ENCODE results near the gene MAP4K1. TPM values are rescaled to one million over a fixed set of nuclear protein-coding genes. Genes with fewer than 3 reads are reported as not detected.

Gene MAP4K1
- polyA plus RNA-seq, 2 of the 4 experiments (the other 2 are of a cell fraction): 1.2 to 2.6 TPM

DNA sequence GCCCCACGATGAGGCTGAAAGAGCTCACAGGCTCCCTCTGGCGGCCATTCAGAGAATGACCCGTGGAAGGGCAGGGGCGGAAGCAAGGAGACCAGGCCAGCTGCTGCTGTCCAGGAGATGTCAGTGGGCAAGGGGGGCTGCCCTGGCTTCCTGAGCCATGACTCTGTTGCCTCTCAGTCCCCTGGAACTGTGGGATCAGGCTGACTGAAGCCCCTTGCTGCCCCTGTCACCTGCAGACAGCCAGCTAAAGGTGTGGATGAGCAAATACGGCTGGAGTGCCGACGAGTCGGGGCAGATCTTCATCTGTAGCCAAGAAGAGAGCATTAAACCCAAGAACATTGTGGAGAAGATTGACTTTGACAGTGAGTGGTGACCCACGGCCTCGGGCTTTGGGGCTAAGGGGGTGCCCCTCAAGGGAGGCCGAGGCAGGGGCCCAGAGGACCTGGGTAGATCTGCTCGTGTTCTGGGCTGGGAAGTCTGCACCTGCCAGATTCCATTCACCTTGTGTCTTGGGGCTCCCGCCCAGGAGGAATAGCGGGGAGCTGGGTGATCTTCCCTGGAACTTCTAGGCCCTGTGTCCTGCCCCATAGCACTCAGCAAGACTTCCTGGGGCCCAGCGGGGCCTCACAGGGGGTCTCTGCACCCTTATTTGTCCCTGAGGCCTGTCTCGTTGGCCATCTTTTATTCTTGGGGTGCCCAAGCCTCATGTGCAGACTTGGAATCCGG lies 17.2 kb upstream of the MAP4K1 start (continued):
- TF ChIP-seq TFCP2L1 (CRISPR knock-in tag; IDR thresholded peaks at IDR 0.05) (peak; percentile 12; the same call in 1 of the 2 replicates), FOSL2 (IDR thresholded peaks at IDR 0.05) (no peak), FOSL2 (CRISPR knock-in tag; IDR thresholded peaks at IDR 0.05) (peak; percentile 25; the same call in 1 of the 2 replicates), POLR2AphosphoS2 (conservative IDR thresholded peaks at IDR 0.05; ENCODE audit: low read length) (no peak), MAFK (IDR thresholded peaks at IDR 0.05; ENCODE audit: partially characterized antibody) (no peak), RAD21 (conservative IDR thresholded peaks at IDR 0.05 in 1 of 2, IDR thresholded peaks at IDR 0.05 in 1 of 2) (peak; percentile 82 to 88), JUN (IDR thresholded peaks at IDR 0.05) (0 out of 5 replicates have a peak, but pooled peaks of 1 of the 2 experiments have one; percentile 11), HDAC2 (IDR thresholded peaks at IDR 0.05) (no peak), TP53 (CRISPR knock-in tag; IDR thresholded peaks at IDR 0.05) (peak; percentile 47; the same call in 1 of the 2 replicates), RARB (CRISPR knock-in tag; IDR thresholded peaks at IDR 0.05) (no peak), NPAS2 (CRISPR knock-in tag; IDR thresholded peaks at IDR 0.05; ENCODE audit: borderline replicate concordance) (no peak)
- TF ChIP-seq, protein P1, sequence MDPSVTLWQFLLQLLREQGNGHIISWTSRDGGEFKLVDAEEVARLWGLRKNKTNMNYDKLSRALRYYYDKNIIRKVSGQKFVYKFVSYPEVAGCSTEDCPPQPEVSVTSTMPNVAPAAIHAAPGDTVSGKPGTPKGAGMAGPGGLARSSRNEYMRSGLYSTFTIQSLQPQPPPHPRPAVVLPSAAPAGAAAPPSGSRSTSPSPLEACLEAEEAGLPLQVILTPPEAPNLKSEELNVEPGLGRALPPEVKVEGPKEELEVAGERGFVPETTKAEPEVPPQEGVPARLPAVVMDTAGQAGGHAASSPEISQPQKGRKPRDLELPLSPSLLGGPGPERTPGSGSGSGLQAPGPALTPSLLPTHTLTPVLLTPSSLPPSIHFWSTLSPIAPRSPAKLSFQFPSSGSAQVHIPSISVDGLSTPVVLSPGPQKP (IDR thresholded peaks at IDR 0.05; ENCODE audit: low read depth, low read length): no peak
- TF ChIP-seq, protein P2, sequence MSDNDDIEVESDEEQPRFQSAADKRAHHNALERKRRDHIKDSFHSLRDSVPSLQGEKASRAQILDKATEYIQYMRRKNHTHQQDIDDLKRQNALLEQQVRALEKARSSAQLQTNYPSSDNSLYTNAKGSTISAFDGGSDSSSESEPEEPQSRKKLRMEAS (IDR thresholded peaks at IDR 0.05): peak; percentile 63
- TF ChIP-seq, protein P3, sequence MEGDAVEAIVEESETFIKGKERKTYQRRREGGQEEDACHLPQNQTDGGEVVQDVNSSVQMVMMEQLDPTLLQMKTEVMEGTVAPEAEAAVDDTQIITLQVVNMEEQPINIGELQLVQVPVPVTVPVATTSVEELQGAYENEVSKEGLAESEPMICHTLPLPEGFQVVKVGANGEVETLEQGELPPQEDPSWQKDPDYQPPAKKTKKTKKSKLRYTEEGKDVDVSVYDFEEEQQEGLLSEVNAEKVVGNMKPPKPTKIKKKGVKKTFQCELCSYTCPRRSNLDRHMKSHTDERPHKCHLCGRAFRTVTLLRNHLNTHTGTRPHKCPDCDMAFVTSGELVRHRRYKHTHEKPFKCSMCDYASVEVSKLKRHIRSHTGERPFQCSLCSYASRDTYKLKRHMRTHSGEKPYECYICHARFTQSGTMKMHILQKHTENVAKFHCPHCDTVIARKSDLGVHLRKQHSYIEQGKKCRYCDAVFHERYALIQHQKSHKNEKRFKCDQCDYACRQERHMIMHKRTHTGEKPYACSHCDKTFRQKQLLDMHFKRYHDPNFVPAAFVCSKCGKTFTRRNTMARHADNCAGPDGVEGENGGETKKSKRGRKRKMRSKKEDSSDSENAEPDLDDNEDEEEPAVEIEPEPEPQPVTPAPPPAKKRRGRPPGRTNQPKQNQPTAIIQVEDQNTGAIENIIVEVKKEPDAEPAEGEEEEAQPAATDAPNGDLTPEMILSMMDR (IDR thresholded peaks at IDR 0.05): peak; percentile 99

DNA sequence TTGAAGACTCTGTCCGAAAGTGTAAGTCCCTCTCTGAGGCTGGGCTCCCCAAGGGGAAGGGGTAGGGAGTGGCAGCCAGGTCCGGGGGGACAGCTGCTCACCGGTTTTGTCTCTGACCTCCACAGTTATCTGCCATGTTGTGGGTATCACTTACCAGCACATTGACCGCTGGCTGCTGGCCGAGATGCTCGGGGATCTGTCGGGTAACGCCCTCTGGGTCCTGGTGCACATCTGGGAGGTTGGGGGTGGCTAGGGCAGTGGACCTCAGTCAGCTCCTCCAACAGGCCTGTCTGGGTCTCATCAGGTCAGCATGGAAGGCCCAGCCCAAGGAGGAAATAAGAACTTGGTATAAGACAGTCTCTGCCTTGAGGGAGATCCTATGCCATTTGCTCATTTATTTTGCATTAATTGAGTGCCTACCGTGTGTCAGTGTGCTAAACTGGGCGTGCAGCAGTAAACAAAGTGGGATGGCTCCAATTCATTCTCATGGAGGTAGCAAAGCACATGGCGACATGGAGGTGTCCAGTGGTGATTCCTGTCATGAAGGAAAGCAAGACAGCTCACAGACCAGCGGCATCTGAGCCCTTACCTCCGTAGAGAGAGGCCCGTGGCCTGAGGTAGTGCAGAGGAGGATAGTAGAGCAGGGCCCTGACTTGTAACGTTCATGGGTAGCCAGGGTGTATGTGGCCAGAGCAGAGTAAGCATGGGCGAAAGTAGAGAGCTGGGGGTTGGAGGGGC lies 14.9 kb upstream of the MAP4K1 start:
- peak; percentile 54 for FAIRE-seq
- CTCF ChIA-PET: interaction anchor here (0.6 to 11.7 kb wide), 16 partner anchors 7 to 297 kb away, joined by 3 to 172 read pairs (median 44); partner anchors contain the start of genes ACTN4, EIF3K, FAM98C and MAP4K1
- no peak overlapping the region for H3K4me3 ChIP-seq
- H3K4me2 ChIP-seq: peak overlapping the region; percentile 69; the same call in 2 of the 3 replicates
- H3K27ac ChIP-seq: peak overlapping the region; percentile 63 to 81
- peaks cover 64% of the 10 kb centered on the region for H3K4me1 ChIP-seq
- WGBS (ENCODE audit: missing lambda C conversion rate): 90% methylated on average over 16 of the region's 16 CpGs
- no peaks in the 10 kb centered on the region for H3K9me3 ChIP-seq
- no peak for TF ChIP-seq RAD21 (conservative IDR thresholded peaks at IDR 0.05 in 1 of 2, IDR thresholded peaks at IDR 0.05 in 1 of 2)
- peak; percentile 27; the same call in 1 of the 2 replicates for TF ChIP-seq EHF (CRISPR knock-in tag; IDR thresholded peaks at IDR 0.05)
- no peak for TF ChIP-seq ZC3H11A (IDR thresholded peaks at IDR 0.05)
- TF ChIP-seq NFE2L2 (conservative IDR thresholded peaks at IDR 0.05; ENCODE audit: low read length): no peak
- TF ChIP-seq HOXA7 (CRISPR knock-in tag; IDR thresholded peaks at IDR 0.05): peak; percentile 13; the same call in 1 of the 2 replicates
- TF ChIP-seq RCOR1 (IDR thresholded peaks at IDR 0.05; ENCODE audit: low read depth, low read length): no peak
- TF ChIP-seq, protein P2 (IDR thresholded peaks at IDR 0.05): peak; percentile 13; the same call in 1 of the 2 replicates
- no peak for TF ChIP-seq ZSCAN20 (CRISPR knock-in tag; IDR thresholded peaks at IDR 0.05)
- no peak for TF ChIP-seq KDM1A (IDR thresholded peaks at IDR 0.05; ENCODE audit: low read depth)
- TF ChIP-seq, protein P4, sequence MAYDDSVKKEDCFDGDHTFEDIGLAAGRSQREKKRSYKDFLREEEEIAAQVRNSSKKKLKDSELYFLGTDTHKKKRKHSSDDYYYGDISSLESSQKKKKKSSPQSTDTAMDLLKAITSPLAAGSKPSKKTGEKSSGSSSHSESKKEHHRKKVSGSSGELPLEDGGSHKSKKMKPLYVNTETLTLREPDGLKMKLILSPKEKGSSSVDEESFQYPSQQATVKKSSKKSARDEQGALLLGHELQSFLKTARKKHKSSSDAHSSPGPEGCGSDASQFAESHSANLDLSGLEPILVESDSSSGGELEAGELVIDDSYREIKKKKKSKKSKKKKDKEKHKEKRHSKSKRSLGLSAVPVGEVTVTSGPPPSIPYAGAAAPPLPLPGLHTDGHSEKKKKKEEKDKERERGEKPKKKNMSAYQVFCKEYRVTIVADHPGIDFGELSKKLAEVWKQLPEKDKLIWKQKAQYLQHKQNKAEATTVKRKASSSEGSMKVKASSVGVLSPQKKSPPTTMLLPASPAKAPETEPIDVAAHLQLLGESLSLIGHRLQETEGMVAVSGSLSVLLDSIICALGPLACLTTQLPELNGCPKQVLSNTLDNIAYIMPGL (CRISPR knock-in tag; IDR thresholded peaks at IDR 0.05; ENCODE audit: borderline replicate concordance): no peak
- peak; percentile 86; the same call in 1 of the 2 replicates for TF ChIP-seq POLR2AphosphoS2 (conservative IDR thresholded peaks at IDR 0.05; ENCODE audit: low read length)
- no peak for TF ChIP-seq ZFP36 (IDR thresholded peaks at IDR 0.05; ENCODE audit: borderline replicate concordance, partially characterized antibody)
- no peak for DNase-seq (ENCODE audit: low read depth in 1 of 2, low spot score in 1 of 2)
- POLR2A ChIA-PET: interaction anchor here (0.8 to 3.1 kb wide), 3 partner anchors 15 to 228 kb away, joined by 3 to 18 read pairs (median 3); partner anchors contain the start of gene ACTN4
- ATAC-seq: no peak
